Prostate gland (tissue), 2 donors: ENCODE measurements around the gene GON7. TPM values are rescaled to one million over a fixed set of nuclear protein-coding genes. Genes with fewer than 3 reads are reported as not detected.
A peak's percentile ranks its signal among the peaks of the same experiment; 100 is the strongest.

Source experiments
- DNase-seq: peaks from one replicate; pipeline ENCODE4 v3.0.0-alpha.2; 2019; ENCODE audit warnings: low spot score
- H3K27ac ChIP-seq, 2 donors: fragments of 200-600 bp; sonication (generic); 2 replicates each; pipeline ENCODE4 v1.5.1; 2017 to 2019
- H3K27me3 ChIP-seq: fragments of 200-600 bp; sonication (generic); replicated peaks from 2 replicates; pipeline ENCODE4 v1.5.1; 2019; ENCODE audit not compliant: insufficient read depth
- H3K36me3 ChIP-seq, 2 donors: fragments of 200-600 bp; sonication (generic); 1 replicate in 1 of 2; 2 replicates in 1 of 2; pipeline versions ENCODE4 v1.5.1 to v1.8.1; 2017 to 2019
- H3K4me1 ChIP-seq: fragments of 200-600 bp; sonication (generic); replicated peaks from 2 replicates; pipeline ENCODE4 v1.5.1; 2019
- H3K4me3 ChIP-seq, 2 donors: fragments of 200-600 bp; sonication (generic); 2 replicates each; pipeline ENCODE4 v1.5.1; 2017 to 2019
- H3K9me3 ChIP-seq: fragments of 200-600 bp; sonication (generic); 2 replicates; pipeline ENCODE4 v1.5.1; 2017
- CTCF ChIP-seq, 4 experiments: fragments of 200-600 bp in 2 of 4; fragments of 450-650 bp in 2 of 4; sonication (generic) in 2 of 4; IDR thresholded peaks; 1 replicate in 3 of 4; 2 replicates in 1 of 4; pipeline ENCODE4 v1.5.1; 2016 to 2019; ENCODE audit warnings: antibody characterized with exemption in 4 of 4, mild to moderate bottlenecking in 2 of 4, moderate library complexity in 2 of 4
- POLR2A ChIP-seq: fragments of 450-650 bp; IDR thresholded peaks from one replicate; pipeline ENCODE4 v1.6.1; 2016; ENCODE audit warnings: antibody characterized with exemption, mild to moderate bottlenecking
- POLR2AphosphoS5 ChIP-seq: sonication (generic); formaldehyde crosslinking; IDR thresholded peaks from one replicate; pipeline ENCODE4 v1.6.1; 2017; ENCODE audit warnings: antibody characterized with exemption
- WGBS: methylation state at CpG from one replicate; pipeline ENCODE4 v1.1.5; 2018; 5-methylcytosine and 5-hydroxymethylcytosine counted together
- intact Hi-C: fragments of 100-400 bp; cut with DNase I; formaldehyde crosslinking; loops from one replicate; pipeline ENCODE4 v1.14.2; 2022
- total RNA-seq, 2 donors: library from RNA; depleted of rRNA; stranded (reverse); fragments of >200 nt; gene quantifications; one replicate each; pipeline ENCODE4 v1.1.0, GENCODE V29; 2016

Gene GON7
- total RNA-seq, 2 donors from 2014 or later = 8.7 to 17.4 TPM

- Histone ChIP-seq H3K9me3 (no peaks in the 10 kb centered on the region), H3K36me3 (peaks cover 0 to 7% of the 10 kb centered on the region in 2 donors), H3K4me1 (no peaks in the 10 kb centered on the region), H3K4me3 (no peak overlapping the region), H3K27ac (no peak overlapping the region), H3K27me3 (no peaks in the 10 kb centered on the region)
- intact Hi-C loops = no loop called here
- WGBS = 92% methylated on average over 16 of the region's 16 CpGs
- TF ChIP-seq POLR2AphosphoS5 = no peak
- DNase-seq = no peak
Measured at GRCh38 chr14:93230539-93230938, 23.7 kb upstream of the GON7 start.

- H3K27ac ChIP-seq = no peak overlapping the region
- no peaks in the 10 kb centered on the region for H3K9me3 ChIP-seq
- H3K4me1 ChIP-seq = no peaks in the 10 kb centered on the region
- intact Hi-C loops = no loop called here
- no peak overlapping the region for H3K4me3 ChIP-seq
- 94% methylated on average over 8 of the region's 8 CpGs for WGBS
- H3K36me3 ChIP-seq = peaks cover 0 to 7% of the 10 kb centered on the region in 2 donors
- no peak for TF ChIP-seq CTCF (IDR thresholded peaks at IDR 0.05)
- TF ChIP-seq POLR2A = no peak
- no peaks in the 10 kb centered on the region for H3K27me3 ChIP-seq
- DNase-seq = no peak
Measured at GRCh38 chr14:93228550-93228949, 21.7 kb upstream of the GON7 start.

GRCh38 chr14:93223565-93223964, 16.7 kb upstream of the GON7 start:
- Histone ChIP-seq H3K27me3 (no peaks in the 10 kb centered on the region), H3K4me3 (no peak overlapping the region), H3K27ac (no peak overlapping the region), H3K9me3 (no peaks in the 10 kb centered on the region), H3K36me3 (peaks cover 0 to 7% of the 10 kb centered on the region in 2 donors), H3K4me1 (no peaks in the 10 kb centered on the region)
- TF ChIP-seq POLR2A = no peak
- TF ChIP-seq CTCF (IDR thresholded peaks at IDR 0.05) = no peak
- no peak for TF ChIP-seq POLR2AphosphoS5
- DNase-seq = no peak
- intact Hi-C loops = no loop called here
- 95% methylated on average over 27 of the region's 27 CpGs for WGBS

GRCh38 chr14:93220509-93220908, 13.6 kb upstream of the GON7 start:
- H3K9me3 ChIP-seq = no peaks in the 10 kb centered on the region
- TF ChIP-seq CTCF (IDR thresholded peaks at IDR 0.05) (no peak), POLR2A (no peak), POLR2AphosphoS5 (no peak)
- intact Hi-C loops = no loop called here
- no peak for DNase-seq
- H3K27me3 ChIP-seq = no peaks in the 10 kb centered on the region
- no peaks in the 10 kb centered on the region for H3K4me1 ChIP-seq
- H3K27ac ChIP-seq = no peak overlapping the region
- no peak overlapping the region for H3K4me3 ChIP-seq
- no peaks in the 10 kb centered on the region for H3K36me3 ChIP-seq

- peak; percentile 65 for DNase-seq
- WGBS = 40% methylated on average over 3 of the region's 3 CpGs
- H3K27me3 ChIP-seq = no peaks in the 10 kb centered on the region
- no peaks in the 10 kb centered on the region for H3K36me3 ChIP-seq
- H3K27ac ChIP-seq = no peak overlapping the region
- intact Hi-C loops = no loop called here
- no peak overlapping the region for H3K4me3 ChIP-seq
- H3K4me1 ChIP-seq = no peaks in the 10 kb centered on the region
- peak in 3 of 4 experiments; percentile 25 to 49 (median 46) for TF ChIP-seq CTCF (IDR thresholded peaks at IDR 0.05)
- TF ChIP-seq POLR2AphosphoS5 = no peak
- TF ChIP-seq POLR2A = no peak
- no peaks in the 10 kb centered on the region for H3K9me3 ChIP-seq
Measured at GRCh38 chr14:93219103-93219726, 12.3 kb upstream of the GON7 start.
